SK-N-MC (cell line): ENCODE measurements around the gene UNC93A.
"Not testable (repeated sequence)": the region's sequence is repeated elsewhere in the genome, so short reads cannot be mapped to it uniquely, and the experiment has no call there.

Source experiments
- EZH2 ChIP-seq: fragments of 200-600 bp; sonication (generic); IDR thresholded peaks from one replicate; pipeline ENCODE4 v1.6.1; 2017; ENCODE audit warnings: antibody characterized with exemption
- FOXP2 ChIP-seq: optimal IDR thresholded peaks from 2 replicates; pipeline ENCODE3; 2011; ENCODE audit warnings: mild to moderate bottlenecking, moderate library complexity; ENCODE audit not compliant: insufficient read depth; ENCODE audit errors: extremely low read length, control extremely low read depth
- POLR2AphosphoS5 ChIP-seq: IDR thresholded peaks from 2 replicates; pipeline ENCODE4 v1.6.1; 2012; ENCODE audit warnings: mild to moderate bottlenecking, low read depth, low read length, borderline replicate concordance

GRCh38 chr6:167319856-167320753 is 29.0 kb downstream of the UNC93A start:
- not testable (repeated sequence) for TF ChIP-seq POLR2AphosphoS5, EZH2, FOXP2
